ENCODE results near the gene SDHC. TPM values are rescaled to one million over a fixed set of nuclear protein-coding genes. Genes with fewer than 3 reads are reported as not detected.

SDHC gene, protein sequence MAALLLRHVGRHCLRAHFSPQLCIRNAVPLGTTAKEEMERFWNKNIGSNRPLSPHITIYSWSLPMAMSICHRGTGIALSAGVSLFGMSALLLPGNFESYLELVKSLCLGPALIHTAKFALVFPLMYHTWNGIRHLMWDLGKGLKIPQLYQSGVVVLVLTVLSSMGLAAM
- 27.0 and 28.4 TPM in 2 replicates for total RNA-seq (2014; rRNA removed; shearing (Covaris generic))

DNA sequence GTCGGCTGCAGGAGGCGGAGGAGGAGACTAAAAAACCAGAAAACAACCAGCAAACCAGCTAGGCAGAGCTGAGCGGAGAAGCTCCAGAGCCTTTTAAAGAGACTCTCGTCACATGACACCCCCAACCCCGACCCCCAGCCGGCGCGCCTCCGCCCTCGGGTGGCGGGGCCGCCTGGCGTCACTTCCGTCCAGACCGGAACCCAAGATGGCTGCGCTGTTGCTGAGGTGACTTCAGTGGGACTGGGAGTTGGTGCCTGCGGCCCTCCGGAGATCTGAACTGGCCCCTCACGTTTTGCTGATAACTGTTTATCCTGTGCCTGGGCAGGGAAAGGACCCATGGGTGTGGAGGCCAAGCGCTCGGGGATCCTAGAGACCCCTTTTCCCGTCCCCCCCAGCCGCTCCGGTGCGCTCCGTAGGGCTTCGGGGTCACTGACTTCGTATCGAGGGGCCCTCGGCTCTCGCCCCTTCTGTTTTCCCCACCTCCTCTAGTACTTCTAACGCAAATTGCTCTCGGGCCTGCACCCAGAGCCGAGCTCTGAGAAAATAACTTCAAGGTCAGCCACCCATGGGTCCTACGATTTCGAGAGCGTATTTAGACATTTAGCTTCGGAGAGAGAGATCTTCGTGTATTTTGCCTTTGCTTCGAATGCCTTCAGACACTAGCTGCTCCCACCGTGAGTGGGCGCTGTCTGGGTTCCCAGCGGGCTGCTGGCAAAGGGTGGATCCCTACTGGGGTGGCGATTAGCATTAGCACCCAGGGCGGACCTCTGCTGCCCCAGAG lies at the start of gene SDHC:
Gene SDHC (plus strand): TSS at position 181 of the 781 bp plus-strand sequence. CDS start 25 bp downstream, at position 206.

DNA sequence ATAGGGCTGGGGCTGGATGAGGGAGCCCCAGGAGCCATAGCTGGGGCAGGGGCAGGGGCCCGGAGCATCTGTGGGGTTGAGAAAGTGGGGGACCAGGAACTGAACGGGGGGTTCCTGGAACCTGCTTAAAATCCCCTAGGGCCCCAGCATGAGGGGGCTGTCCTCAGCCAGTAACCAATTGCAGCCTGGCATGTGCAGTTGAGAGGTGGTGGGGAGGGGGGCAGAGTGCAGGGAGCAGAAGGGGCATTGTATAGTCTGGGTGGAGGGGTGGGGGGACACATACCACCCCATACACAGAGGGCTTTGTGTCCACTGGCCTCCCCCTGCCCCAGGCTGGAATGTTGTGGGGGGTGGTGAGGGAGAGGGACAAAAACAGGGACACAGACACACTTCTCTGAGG lies 4.3 kb upstream of the SDHC start, which contains the start of gene MPZ:
Gene MPZ (minus strand): TSS at position 101 of the 400 bp plus-strand sequence. CDS start 63 bp downstream, at position 38.

DNA sequence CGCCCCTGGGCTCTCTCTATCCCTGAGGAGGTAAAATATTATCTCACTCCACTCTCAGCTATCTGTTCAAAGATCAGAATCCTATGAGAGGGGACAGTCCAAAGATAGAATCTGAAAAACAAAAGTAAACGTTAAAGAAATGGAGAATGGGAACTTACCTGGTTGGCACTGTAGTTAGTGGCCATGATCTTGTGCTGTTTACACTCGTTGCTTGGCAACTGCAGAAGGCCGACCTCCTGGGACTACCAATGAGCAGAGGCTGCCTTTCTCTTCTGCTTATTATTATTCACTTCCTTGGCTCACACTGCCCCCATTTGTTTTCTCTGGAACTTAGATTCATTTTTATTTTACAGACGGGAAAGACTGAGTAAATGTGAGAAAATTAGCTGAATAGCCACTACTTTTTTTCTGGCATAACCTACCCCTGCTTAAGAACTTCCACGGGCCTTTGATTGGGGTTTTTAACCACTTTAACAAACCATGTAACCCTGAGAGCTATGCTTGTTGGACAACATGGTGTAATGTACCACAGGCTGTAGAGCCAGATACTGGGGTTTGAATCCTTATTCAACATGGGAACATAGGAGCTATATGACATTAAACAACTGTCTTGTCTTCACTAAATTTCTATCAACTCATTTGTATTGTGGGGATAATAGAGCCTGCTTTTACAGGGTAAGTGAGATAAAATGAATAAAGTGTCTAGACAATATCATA lies 53.7 kb downstream of the SDHC start, which contains the start of gene CFAP126:
Gene CFAP126 (minus strand): TSS at position 193 of the 717 bp plus-strand sequence. CDS start 8 bp downstream, at position 185.

Small RNA genes within 50 kb of the gene (small RNA-seq; reads per million reads assigned to genes)
- not detected for gene AL592295.2
- not detected for gene RNU6-481P

Other genes starting within 250 kb of the SDHC start
- gene ARHGAP30, start 244.5 kb upstream of the SDHC start, total RNA-seq (2014; rRNA removed; shearing (Covaris generic)), result 1.1 and 2.7 TPM in 2 replicates
- 0.27 and 1.2 TPM in 2 replicates for gene NECTIN4, start 224.8 kb upstream of the SDHC start, total RNA-seq (2014; rRNA removed; shearing (Covaris generic))
- not detected in 2 replicates for gene KLHDC9, start 216.0 kb upstream of the SDHC start, total RNA-seq (2014; rRNA removed; shearing (Covaris generic))
- 405 and 434 TPM in 2 replicates for gene PFDN2, start 196.3 kb upstream of the SDHC start, total RNA-seq (2014; rRNA removed; shearing (Covaris generic))
- gene NIT1, start 196.3 kb upstream of the SDHC start, total RNA-seq (2014; rRNA removed; shearing (Covaris generic)), result 35.0 and 38.6 TPM in 2 replicates
- 39.8 and 45.0 TPM in 2 replicates for gene DEDD, start 181.7 kb upstream of the SDHC start, total RNA-seq (2014; rRNA removed; shearing (Covaris generic))
- gene UFC1, start 160.4 kb upstream of the SDHC start, total RNA-seq (2014; rRNA removed; shearing (Covaris generic)), result 149 and 159 TPM in 2 replicates
- 12.2 and 17.1 TPM in 2 replicates for gene USP21, start 154.9 kb upstream of the SDHC start, total RNA-seq (2014; rRNA removed; shearing (Covaris generic))
- 29.7 and 37.1 TPM in 2 replicates for gene PPOX, start 148.0 kb upstream of the SDHC start, total RNA-seq (2014; rRNA removed; shearing (Covaris generic))
- 55.0 and 56.1 TPM in 2 replicates for gene B4GALT3, start 136.9 kb upstream of the SDHC start, total RNA-seq (2014; rRNA removed; shearing (Covaris generic))
- 0.15 and 0.50 TPM in 2 replicates for gene ADAMTS4, start 115.3 kb upstream of the SDHC start, total RNA-seq (2014; rRNA removed; shearing (Covaris generic))
- 304 and 309 TPM in 2 replicates for gene NDUFS2, start 112.0 kb upstream of the SDHC start, total RNA-seq (2014; rRNA removed; shearing (Covaris generic))
- gene FCER1G, start 99.1 kb upstream of the SDHC start, total RNA-seq (2014; rRNA removed; shearing (Covaris generic)), result not detected in 2 replicates
- gene APOA2, start 90.8 kb upstream of the SDHC start, total RNA-seq (2014; rRNA removed; shearing (Covaris generic)), result not detected in 2 replicates
- 11.1 and 12.2 TPM in 2 replicates for gene TOMM40L, start 88.3 kb upstream of the SDHC start, total RNA-seq (2014; rRNA removed; shearing (Covaris generic))
- gene NR1I3, start 76.2 kb upstream of the SDHC start, total RNA-seq (2014; rRNA removed; shearing (Covaris generic)), result not detected in 2 replicates
- not detected in 2 replicates for gene PCP4L1, start 55.6 kb upstream of the SDHC start, total RNA-seq (2014; rRNA removed; shearing (Covaris generic))
- gene MPZ, start 4.4 kb upstream of the SDHC start, total RNA-seq (2014; rRNA removed; shearing (Covaris generic)), result 6.0 and 6.9 TPM in 2 replicates
- not detected in 2 replicates for gene CFAP126, start 53.5 kb downstream of the SDHC start, total RNA-seq (2014; rRNA removed; shearing (Covaris generic))
- gene FCGR2A, start 191.1 kb downstream of the SDHC start, total RNA-seq (2014; rRNA removed; shearing (Covaris generic)), result 10.4 and 12.8 TPM in 2 replicates
- gene HSPA6, start 210.2 kb downstream of the SDHC start, total RNA-seq (2014; rRNA removed; shearing (Covaris generic)), result 0.94 and 2.6 TPM in 2 replicates
- gene FCGR3A, start 235.4 kb downstream of the SDHC start, total RNA-seq (2014; rRNA removed; shearing (Covaris generic)), result not detected in 2 replicates